NCI-H1417 treated with DMSO at 0.1 percent for 48 hours (cell line): Measurements from ENCODE around the gene TC2N.
"Not testable (repeated sequence)": the region's sequence is repeated elsewhere in the genome, so short reads cannot be mapped to it uniquely, and the experiment has no call there.

Source experiments
- DNase-seq: peaks from one replicate; lab custom pipeline; 2025; lab: John Stamatoyannopoulos, UW

Gene TC2N

GRCh38 chr14:91889477-91890211, 22.3 kb upstream of the TC2N start:
- no peak for DNase-seq

- DNase-seq = no peak
Observed at GRCh38 chr14:91888641-91889476, 21.5 kb upstream of the TC2N start.

DNA sequence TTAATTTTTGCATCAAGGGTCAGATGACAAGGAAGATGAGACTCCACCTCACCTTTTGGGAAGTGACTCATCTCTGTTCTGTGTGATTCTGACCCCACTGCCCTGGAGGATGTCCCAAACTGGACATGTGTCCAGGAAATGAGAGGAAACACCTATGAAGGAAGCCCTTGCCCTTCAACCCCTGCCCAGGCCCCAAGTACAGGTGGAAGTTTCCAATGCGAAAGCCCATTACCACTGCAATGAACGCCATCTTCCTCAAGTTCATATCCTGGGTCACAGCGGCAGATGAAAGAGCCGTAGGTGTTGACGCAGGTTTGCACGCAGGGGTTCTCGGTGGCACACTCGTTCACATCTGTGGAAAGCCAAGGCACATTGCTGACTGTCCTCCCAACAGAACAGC, 19.6 kb upstream of the TC2N start:
- no peak for DNase-seq

DNA sequence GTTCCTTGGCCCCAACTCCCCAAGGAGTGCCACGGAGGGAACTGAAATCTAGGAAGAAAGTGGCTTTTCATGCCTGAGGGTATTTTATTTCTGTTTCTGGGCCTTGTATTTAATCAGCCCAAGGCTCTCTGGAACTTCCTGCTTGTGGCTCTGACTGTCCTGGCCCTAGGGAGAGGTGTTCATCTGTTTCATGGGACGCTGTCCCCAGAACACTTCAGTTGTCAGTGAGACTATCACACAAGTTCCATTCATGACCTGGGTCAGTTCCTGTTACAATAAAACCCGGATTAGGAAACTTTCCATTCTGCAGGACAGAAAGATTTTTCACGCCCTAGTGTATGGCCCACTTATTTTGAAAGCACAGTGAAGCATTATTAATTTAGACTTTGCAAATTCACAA, 18.5 kb upstream of the TC2N start:
- no peak for DNase-seq

GRCh38 chr14:91885113-91885712, 17.9 kb upstream of the TC2N start:
- DNase-seq = no peak

DNA sequence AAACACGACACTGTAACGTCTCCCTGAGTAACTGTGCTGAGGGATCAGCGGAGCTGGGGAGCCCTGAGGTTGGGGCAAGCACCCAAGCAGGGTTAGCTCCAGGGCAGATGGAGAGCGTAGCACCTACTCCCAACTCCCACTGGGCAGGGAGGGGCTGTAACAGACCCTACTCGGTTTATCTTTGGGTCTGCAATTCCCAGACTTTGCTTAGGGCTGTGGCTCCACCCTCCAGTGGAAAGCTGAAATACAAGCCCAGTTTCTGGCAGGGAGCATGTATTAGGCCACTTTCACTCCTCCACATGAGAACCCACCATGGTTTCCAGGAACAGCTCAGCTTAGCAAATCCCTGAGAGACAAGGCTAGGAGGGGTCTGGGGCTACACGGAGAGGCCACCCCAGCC, 17.3 kb upstream of the TC2N start:
- no peak for DNase-seq

GRCh38 chr14:91883753-91884152, 16.4 kb upstream of the TC2N start:
- DNase-seq = no peak

DNA sequence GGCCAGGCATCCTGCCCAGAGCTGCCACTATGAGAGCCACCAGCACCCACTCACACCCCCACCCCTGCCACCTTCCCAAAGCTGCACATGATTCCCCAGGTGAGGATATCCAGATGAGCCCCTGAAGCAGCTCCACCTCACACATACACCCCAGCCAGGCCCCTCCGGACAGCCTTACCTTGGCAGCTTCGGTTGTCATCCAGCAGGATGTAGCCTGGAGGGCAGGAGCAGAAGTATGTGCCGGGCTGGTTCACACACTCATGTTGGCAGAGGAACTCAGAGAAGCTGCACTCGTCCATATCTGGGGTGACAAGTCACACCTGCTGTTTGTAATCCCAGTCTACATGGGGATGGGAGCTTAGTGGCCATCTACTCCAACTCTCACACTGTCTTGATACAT, 15.4 kb upstream of the TC2N start:
- no peak for DNase-seq

- DNase-seq = no peak
Observed at GRCh38 chr14:91882369-91882768, 15.0 kb upstream of the TC2N start.

GRCh38 chr14:91879196-91879595, 11.9 kb upstream of the TC2N start:
- no peak for DNase-seq

- DNase-seq = no peak
Observed at GRCh38 chr14:91878274-91878673, 10.9 kb upstream of the TC2N start.

- no peak for DNase-seq
Observed at GRCh38 chr14:91877376-91877915, 10.1 kb upstream of the TC2N start.

DNA sequence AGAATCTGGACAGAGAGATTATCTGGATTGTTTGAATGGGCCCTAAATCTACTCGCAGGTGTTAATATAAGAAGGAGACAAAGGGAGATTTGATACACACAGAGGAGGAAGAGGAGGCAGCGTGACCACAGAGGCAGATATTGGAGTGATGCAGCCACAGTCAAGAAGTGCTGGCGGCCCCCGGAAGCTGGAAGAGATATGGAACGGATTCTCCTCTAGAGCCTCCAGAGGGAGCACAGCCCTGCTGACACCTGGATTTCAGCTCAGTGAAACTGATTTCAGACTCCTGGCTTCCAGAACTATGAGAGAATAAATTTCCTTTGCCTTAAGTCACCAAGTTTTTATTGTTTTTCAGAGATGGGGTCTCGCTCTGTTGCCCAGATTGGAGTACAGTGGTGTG, 9.2 kb upstream of the TC2N start:
- DNase-seq = no peak

GRCh38 chr14:91875525-91876286, 8.4 kb upstream of the TC2N start:
- DNase-seq = no peak

DNA sequence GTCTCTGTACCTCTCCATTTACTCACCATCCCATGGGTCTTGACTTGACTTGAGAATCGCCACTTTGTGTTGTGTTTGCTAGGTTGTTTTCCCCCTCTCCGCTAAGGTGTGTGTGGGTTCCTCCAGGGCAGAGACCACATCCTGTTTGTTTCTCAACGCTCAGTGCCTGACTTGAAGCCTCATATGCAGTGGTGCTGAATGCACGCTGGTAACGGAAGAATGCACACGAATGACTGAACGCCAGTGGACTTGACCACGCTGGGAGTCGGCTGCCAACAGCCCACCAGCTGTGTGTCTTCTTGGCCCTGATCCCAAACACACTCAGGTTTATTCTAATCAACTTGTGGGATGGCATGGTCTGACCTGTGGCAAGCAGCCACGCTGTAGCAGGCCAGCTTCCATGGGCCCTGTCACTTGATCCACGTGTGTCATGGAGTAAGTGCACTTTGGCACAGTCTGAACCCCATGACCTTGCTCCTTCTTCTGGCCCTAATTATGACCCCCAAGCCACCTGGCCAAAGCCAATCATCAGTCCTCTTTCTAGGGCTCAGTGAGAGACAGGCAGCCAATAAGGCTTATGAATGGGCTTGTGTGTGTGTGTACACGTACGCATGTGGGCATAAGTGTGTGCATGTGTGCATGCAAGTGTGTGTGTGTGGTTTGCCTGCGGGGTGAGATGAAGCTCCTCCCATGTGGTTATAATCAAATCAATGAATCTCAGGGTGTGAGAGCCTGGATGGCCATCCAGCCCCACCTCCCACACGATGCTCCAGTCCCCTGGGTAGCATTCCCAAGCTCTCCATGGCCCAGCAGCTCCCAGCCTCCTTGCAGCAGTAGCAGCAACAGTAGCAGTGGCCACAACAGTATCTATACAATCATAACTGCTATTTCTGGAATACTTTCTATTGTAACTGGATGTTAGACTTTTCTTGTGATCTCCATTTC, 6.4 kb upstream of the TC2N start:
- DNase-seq = no peak

- DNase-seq = no peak
Observed at GRCh38 chr14:91872517-91873470, 5.5 kb upstream of the TC2N start.

GRCh38 chr14:91872011-91872501, 4.7 kb upstream of the TC2N start:
- DNase-seq = no peak

- not testable (repeated sequence) for DNase-seq
Observed at GRCh38 chr14:91871401-91871800, 4.1 kb upstream of the TC2N start.

DNA sequence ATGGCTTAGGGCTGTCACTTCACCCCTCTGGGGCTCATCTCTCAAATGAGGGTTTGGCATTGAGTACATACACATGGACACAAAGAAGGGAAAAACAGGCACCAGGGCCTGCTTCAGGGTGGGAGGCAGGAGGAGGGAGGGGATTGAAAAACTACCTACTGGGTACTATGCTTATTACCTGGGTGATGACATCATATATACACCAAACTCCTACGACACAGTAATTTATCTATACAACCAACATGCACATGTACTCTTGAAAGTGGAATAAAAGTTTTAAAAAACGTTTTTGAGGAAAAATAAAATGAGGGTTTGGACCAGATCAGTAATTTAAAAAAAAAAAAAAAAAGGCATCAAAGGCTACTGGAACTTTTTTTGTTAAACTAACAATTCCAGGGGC, 3.6 kb upstream of the TC2N start:
- DNase-seq = no peak

- no peak for DNase-seq
Observed at GRCh38 chr14:91870001-91870400, 2.7 kb upstream of the TC2N start.
